NCI-H82 treated with DMSO at 0.1 percent for 48 hours (cell line): ENCODE measurements around the gene ZNF469.

ENCODE experiments used
- DNase-seq: peaks from one replicate; lab custom pipeline; 2025; ENCODE audit not compliant: unreplicated experiment; lab: John Stamatoyannopoulos, UW

The ZNF469 gene

GRCh38 chr16:88426018-88426417 lies 43.3 kb downstream of the ZNF469 start:
- no peak for DNase-seq

GRCh38 chr16:88427376-88427775 lies 44.6 kb downstream of the ZNF469 start:
- no peak for DNase-seq

GRCh38 chr16:88428156-88428555 lies 45.4 kb downstream of the ZNF469 start:
- no peak for DNase-seq

GRCh38 chr16:88428616-88429386 lies 46.0 kb downstream of the ZNF469 start:
- DNase-seq, result no peak

GRCh38 chr16:88429387-88430184 lies 46.8 kb downstream of the ZNF469 start:
- no peak for DNase-seq

- no peak for DNase-seq
Observed at GRCh38 chr16:88430185-88430523, 47.4 kb downstream of the ZNF469 start.

- DNase-seq, result no peak
Observed at GRCh38 chr16:88430524-88431446, 48.0 kb downstream of the ZNF469 start.

GRCh38 chr16:88431651-88432050 lies 48.9 kb downstream of the ZNF469 start:
- no peak for DNase-seq

GRCh38 chr16:88432174-88432573 lies 49.4 kb downstream of the ZNF469 start:
- DNase-seq, result no peak
